GM18498 (cell line): ENCODE data around the gene ABCC12.
"Not testable (repeated sequence)": the region's sequence is repeated elsewhere in the genome, so short reads cannot be mapped to it uniquely, and the experiment has no call there.

ENCODE experiments used
- ATAC-seq: cut with Tn5 transposase; IDR thresholded peaks from one replicate; pipeline ENCODE4 v1.9.1; 2021; ENCODE audit warnings: mild to moderate bottlenecking, moderate library complexity; ENCODE audit not compliant: unreplicated experiment

The ABCC12 gene

DNA sequence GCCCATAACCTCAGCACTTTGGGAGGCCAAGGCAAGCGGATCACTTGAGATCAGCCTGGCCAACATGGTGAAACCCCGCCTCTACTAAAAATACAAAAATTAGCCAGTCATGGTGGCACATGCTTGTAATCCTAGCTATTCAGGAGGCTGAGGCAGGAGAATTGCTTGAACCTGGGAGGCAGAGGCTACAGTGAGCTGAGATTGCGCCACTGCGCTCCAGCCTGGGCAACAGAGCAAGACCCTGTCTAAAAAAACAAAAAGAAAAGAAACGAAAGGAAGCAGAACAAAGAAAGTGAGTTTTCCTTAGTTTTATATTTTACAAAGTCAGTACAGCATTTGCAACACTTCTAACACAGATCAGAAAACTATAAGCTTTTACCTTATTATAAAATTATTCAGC is 10.8 kb upstream of the ABCC12 start:
- not testable (repeated sequence) for ATAC-seq

DNA sequence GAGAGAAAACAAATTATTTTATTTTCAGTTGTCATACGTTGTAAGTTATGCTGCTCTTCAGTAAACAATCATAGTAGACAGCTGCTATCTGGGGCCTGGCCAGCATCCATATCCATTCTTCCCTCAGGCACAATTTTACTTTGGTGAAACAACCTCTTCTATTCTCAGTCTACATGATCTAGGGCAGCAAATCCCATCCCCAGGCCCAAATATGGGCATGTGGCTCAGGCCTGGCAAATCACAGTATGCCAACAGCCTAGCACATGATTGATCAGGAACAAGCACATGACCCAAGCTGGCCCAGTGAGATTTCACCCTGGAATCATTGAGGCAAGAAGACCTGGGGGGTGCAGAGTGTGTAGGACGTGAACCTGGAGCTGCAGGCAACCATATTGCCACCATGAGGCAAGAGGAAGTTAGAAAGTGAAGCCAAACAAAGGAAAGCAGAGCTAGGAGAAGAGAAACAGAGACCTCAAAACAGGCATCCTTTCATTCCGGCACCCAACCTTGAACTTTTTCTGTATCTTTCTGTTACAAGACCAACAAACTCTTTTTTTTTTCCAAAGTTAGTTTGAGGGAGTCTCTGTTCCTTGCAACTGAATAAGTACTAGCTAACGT is 10.3 kb upstream of the ABCC12 start:
- no peak for ATAC-seq

DNA sequence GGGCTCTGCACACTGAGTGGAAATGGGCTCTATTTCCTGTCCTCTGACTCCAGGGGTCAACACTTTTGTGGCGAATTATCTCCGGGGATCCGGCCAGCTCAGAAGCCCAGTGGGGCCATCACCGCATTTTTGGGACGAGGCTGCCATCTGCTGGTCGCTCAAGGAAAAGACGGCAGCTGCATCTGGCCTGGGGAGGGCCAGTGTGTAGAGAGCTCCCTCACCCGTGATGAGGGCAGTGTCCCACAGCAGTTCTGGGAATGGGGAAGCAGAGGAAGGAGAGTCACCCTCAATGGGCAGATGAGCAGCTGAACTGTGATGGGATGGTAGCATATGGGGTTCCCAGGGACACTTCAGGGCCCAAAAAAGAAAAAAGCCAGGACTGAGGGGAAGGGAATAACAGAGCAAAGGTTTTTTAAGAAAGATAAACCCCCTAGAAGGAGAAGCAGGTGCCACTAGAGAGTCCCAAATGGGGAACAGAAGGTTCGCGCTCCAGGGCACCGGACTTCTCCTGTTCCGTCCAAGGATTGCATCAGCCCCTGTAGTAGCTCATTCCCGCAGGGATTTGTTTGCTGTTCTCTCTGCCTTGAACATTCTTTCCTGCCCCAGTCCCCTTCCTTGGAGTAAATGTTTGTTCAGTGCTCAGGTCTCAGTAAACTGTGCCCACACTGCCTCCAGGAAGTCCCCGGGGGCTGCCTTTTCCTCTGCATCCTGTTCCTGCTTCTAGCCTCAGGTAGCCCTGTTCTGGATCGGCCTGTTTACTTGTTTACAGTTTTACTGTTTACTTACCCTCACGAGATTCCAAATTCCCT is 9.3 kb upstream of the ABCC12 start:
- ATAC-seq: peak; percentile 85

DNA sequence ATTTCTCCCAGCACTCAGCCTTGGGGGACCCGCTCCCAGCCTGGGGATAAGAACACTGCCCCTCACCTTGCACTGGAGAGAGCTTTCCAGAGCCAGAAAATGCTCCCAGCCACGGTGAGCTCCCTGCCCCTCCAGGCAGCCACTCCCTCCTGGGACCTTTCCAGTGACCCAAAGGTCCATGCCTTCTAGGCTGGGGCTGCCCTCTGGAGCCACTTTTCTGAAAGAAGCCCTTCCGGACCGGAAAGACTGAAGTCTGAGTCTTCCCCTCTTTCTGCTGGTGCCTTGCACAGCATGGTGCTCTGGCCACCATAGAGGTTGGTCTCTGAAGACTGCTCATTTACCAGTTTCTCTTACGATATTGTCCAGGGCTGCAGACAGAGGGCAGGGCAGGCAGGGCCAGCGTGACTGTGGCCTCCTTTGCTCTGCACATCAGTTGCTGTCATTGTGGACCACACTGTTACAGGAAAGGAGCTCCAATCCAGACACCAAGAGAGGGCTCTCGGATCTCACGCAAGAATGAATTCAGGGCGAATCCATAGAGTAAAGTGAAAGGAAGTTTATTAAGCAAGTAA is 7.1 kb upstream of the ABCC12 start:
- no peak for ATAC-seq

DNA sequence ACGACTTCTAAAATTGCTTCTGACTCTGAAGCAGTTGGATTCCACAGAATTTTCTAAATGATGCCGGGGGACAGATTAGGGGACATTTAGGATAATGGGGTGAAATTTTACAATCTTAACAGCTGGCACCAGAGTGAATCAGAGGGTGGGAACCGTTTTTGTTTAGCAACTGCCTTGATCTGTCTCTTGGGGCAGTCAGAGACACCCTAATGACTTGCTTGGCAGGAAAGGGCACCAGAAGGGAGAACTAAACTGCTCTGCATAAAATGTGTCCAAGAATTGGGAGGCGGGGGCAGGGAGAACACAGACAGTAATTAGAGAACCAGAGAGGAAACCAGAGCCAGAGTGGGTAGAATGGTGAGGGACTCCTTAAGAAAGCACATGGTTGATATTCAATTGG is 6.1 kb upstream of the ABCC12 start:
- no peak for ATAC-seq

DNA sequence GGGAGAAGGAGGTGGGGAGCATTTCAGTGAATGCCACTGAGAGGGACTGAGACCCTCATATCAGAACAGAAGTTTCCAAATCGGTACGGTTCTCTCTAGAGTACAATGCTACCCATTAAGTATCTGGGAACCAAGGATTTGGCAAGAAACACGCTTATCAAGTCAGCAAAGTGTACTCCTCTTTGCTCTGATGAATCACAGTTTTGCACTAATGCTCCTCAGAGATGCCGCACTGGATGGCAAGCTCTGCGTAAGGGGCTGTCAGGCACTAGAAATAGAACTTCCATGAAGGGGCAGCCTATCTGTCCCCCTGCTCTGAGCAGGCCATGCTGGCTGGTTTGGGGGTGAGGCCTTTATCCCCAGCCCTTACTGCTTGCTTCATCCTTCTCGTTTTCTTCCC is 4.8 kb upstream of the ABCC12 start:
- ATAC-seq: no peak

DNA sequence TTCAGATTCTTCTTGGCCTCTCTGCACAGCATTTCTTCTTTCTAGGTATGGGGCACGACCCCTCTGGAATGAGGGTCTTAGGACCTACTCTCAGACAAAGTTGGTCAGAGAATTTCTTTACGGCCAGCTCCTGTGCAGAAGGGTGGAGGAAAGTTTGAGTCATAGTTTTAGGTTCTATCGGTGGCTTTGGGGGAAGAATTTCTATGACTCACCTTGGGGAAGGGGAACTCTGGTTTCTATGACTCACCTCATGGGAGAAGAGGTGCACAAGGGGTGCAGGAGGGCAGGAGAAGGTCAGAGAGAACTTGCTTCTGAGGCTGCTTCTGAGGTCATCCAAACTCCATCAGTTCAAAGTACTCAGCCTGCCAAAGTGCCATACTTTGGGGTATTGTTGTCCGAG is 2.5 kb upstream of the ABCC12 start:
- ATAC-seq: peak; percentile 78

DNA sequence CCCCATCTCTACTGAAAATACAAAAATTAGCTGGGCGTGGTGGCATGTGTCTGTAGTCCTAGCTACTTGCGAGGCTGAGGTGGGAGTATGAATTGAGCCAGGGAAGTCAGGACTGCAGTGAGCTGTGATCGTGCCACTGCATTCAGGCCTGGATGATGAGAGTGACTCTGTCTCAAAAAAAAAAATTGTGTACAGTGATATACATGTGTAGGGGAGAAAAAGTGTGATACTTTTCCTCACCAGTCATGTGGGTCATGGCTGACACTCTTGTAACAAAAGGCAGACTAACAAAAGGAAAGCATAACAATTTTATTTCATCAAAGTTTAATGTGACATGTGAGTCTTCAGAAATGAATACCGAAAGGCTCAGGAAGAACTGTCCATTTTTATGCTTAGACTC is 2.0 kb upstream of the ABCC12 start:
- ATAC-seq: no peak

DNA sequence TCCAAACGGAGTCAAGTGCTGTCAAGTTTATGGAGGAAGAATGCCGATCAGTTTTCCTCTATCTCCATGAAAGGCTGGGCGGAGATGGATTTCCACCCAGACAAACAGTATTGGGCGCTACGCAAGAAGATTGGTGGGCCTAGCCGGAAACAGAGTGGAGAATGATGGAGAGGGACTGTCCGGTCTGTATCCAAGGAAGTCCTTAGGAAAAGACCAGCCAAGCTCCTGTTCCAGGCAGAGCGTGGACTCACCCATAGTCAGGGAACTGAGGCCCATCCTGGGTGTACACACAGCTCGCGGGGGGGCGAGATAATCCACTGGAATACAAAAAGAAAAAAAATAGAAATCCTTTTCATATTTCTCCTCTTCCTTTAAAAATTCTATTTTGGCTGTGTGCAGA is 1.5 kb upstream of the ABCC12 start:
- ATAC-seq: no peak

DNA sequence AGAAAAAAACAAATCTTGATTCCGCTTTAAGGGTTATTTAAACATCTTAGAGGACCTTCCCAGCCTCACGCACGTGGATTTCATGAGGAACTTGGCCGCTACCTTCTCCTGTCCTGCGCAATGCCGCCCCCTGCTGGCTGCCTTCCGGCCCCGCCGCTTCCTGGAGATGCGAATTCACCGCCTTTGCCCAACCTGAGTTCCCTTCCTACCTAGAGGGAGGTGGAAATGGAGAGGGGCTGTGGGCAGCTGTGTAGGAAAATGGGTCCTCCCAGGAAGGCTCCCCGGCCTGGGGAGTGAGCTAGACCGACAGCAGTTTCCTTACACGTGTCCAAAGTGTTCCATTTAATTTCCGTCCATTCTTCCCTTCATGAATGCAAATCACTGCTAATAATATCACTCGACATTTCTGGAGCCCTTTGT is 1.0 kb upstream of the ABCC12 start:
- ATAC-seq: peak; percentile 62

DNA sequence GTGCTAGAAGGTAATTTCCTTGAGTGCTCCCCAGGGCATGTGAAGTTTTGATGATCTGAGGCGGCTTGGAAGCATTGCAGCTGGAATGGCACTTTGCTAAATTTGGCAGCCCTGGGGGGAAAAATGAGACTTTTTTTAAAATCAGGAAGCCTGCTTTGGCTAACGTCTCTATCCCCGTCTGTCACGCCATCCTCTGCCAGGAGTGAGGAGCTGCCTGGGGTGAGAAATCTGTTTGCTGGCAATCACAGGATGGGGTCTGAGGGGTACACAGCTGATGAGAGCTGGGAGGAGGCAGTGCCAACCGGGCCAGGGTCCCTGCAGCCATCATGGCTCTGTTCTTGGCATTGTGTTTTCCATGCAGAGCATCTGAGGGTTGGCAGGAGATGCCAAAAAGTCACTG is 2.0 kb downstream of the ABCC12 start:
- no peak for ATAC-seq

DNA sequence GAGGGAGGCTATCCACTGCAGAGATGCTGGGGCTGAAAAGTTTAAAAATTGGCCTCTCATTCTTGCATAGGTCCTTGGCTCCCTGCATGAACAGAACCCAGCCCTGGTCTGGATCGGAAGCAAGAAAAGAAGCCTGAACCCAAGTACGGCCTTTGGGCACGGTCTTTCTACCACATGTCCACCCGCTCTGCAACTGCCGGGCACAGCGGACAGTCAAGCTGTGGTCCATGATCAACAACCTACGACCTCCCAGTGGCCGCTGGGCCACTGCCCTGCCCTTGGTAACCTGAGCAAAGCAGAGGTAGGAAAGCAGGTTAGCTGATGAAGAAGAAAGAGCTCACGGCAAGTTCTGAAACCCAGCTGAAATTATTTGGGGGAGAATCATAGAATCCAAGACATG is 3.6 kb downstream of the ABCC12 start:
- ATAC-seq: no peak

DNA sequence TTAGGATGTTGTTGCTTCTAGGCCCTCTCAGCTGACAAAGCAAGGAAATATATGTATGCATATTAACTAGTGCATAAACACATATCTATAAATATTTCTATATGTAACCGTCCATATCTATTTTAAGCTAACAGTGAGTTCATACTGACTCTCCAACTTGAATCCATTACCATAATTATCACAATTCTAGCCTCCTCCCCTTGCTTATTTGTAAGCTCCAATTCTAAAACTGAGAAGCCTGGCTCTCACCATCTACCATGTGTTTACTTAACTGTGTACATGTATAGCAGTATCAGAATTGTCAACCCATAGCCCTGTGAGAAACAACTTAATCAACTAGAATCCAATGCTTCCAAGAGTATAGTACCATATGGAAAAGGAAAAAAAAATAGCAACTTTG is 5.1 kb downstream of the ABCC12 start:
- no peak for ATAC-seq

DNA sequence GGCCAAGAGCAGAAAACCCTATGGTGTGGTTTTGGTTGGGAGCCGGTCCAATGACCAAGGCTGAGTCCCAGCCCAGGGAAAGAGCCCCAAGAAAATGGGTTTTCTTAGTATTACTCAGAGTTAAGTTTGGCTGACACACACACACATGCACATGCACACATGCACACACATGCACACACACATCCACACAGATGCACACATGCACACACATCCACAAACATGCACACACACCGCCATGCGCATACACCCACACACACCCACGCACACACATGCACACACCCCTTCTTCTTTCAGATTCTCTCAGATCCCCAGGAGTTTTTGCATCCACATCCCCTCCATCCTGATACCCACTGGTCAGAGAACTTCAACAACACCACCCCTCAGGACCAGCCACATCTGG is 9.1 kb downstream of the ABCC12 start:
- no peak for ATAC-seq

DNA sequence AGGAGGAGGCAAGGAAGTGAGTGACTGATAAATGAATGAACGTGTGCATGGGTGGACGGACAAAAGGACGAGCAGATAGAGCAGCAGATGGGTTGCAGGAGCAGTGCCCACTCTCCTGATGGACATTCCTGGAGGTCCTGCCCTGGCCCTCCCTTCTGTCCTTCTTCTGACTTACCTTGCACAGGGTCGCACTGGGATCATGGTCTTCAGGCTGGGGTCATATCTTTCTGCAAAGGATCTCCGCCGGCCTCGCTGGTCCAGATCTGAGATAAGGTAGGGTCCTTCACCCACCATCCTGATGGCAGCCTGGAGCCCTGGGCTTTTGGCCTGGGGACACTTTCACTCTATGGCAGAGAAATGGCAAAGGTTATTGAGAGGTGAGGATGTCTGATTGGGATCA is 9.7 kb downstream of the ABCC12 start:
- ATAC-seq: no peak

DNA sequence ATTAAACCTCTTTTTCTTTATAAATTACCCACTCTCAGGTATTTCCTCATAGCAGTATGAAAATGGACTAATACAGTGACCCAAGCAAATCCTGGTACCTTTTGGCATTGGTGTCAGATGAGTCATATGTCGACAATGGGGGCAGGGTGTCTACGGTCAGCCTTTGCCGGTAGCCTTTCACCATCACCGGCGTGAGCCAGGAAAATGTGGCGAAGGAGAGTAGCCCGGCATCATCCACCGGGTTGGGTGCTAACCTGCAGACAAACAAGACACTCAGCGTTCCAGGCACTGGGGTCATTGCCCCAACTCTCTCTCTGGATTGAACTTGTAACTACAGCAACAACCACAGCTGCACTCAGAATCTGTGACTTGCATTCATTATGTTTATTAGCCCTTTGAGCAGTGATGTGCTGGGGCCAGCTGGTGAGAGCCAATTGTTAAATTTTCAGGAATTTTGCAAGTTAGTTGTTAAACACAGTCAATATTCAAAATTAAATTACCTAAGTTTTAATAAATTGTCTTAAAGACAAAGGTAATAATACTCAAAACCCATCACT is 11.9 kb downstream of the ABCC12 start:
- ATAC-seq: no peak

DNA sequence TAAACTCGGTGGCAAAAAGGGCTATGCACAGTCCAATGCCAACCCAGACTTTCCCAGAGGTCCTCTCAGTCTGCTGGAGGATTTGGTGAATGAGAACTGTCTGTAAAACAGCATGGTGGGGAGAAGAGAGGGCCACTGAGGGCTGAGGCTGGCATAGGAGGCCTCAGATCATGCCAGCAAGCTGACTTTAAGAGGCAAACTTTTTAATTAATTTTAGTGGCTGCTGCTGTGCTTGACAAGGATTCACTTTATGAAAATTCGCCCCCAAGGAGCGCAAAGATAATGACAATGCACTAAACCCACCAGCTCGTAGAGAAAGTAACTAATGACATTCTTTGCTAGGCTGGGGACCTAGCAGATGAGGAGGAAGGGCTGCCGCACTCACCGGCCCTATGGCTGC is 15.0 kb downstream of the ABCC12 start:
- ATAC-seq: no peak

DNA sequence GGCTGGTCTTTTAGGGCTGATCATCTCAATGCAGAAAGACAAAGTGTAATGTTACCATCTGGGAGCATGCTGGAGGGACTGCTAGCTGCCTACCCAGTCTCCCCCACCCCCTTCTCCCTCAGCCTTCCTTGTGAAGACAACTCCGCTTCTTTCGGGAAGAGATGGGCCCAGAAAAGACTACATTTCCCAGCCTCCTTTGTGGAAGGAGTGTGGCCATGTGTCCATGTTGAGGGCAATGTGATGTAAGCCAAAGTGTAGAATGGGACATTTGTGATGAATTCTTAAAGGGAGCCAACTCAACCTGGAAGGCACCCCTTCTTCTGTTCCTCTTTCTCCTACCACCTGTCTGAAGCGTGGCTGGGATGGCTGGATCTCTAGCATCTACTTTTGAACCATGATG is 16.3 kb downstream of the ABCC12 start:
- ATAC-seq: no peak

DNA sequence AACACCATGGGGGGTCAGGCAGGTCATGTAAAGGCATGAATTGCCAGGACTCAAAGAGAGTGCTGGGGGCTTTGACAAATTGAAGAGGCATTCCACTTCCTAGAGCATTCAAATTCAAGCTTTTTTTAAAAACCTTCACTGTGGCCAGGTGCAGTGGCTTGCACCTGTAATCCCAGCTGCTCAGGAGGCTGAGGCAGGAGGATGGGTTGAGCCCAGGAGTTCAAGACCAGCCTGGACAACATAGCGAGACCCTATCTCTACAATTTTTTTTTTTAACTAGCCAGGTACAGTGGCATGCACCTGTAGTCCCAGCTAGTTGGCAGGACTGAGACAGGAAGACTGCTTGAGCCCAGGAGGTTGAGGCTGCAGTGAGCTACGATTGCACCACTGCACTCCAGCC is 17.2 kb downstream of the ABCC12 start:
- no peak for ATAC-seq

DNA sequence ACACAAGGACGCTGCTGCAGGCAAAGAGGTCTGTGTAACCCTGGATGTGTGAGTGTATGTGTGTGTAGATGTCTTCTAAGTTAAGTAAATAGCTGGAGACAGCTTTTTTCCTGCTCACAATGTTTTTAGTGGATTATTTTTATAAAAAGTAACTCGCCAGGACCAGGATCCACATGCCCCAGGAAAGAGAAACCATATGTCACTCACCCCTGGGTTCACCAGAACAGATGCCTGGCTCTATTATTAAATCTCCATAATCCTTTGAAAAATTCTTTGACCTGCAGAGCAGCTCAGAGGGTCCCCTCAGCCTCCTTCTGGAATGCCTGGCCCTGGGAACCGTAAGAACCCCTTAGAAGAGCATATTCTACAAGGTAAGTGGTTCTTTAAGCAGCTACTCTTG is 18.0 kb downstream of the ABCC12 start:
- no peak for ATAC-seq

DNA sequence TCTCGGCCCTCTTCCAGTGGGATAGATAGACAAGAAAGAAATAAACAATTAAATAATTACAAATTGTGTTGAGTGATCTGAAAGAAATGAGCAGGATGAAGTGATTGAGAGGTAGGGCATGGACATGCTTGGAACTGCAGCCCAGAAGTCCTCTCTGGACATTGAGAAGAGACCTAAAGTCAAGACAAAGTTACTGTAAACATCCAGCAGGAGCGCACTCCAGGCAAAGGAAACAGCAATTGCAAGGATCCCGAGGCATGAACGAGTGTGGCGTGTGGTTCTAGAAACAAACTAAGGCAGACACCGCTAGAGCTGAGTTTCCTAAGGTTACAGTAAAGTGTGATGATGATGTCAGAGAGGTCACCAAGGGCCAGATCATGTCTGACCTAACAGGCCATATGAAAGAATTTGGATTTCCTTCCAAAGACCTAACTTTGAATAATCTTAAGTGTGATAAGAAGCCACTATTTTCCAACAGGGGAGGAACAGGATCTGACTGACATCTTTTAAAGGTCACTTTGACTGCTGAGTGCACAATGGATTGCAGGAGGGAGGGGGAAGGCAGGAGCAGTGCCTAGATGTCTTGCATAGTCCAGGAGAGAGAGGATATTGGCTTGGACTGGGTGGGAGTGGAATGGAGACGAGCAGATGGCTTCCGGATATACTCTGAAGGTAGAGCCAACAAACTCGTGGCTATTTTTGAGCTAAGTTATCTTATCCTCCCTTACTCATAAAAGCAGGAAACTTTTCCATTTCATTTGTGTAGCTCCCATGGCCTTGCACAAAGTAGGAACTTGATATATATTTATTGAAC is 19.0 kb downstream of the ABCC12 start:
- no peak for ATAC-seq
